GM12873 (cell line): Measurements from ENCODE around the gene SLC49A4.

Experiments used
- TF ChIP-seq, protein P1 (sequence below): IDR thresholded peaks from 2 replicates; pipeline ENCODE4 v1.5.1; 2012; ENCODE audit warnings: low read depth, mild to moderate bottlenecking, moderate library complexity, low read length, control low read depth; ENCODE audit not compliant: insufficient read depth; ENCODE audit errors: missing control alignments

SLC49A4 gene

GRCh38 chr3:122826278-122826677, 31.4 kb downstream of the SLC49A4 start:
- TF ChIP-seq, protein P1, sequence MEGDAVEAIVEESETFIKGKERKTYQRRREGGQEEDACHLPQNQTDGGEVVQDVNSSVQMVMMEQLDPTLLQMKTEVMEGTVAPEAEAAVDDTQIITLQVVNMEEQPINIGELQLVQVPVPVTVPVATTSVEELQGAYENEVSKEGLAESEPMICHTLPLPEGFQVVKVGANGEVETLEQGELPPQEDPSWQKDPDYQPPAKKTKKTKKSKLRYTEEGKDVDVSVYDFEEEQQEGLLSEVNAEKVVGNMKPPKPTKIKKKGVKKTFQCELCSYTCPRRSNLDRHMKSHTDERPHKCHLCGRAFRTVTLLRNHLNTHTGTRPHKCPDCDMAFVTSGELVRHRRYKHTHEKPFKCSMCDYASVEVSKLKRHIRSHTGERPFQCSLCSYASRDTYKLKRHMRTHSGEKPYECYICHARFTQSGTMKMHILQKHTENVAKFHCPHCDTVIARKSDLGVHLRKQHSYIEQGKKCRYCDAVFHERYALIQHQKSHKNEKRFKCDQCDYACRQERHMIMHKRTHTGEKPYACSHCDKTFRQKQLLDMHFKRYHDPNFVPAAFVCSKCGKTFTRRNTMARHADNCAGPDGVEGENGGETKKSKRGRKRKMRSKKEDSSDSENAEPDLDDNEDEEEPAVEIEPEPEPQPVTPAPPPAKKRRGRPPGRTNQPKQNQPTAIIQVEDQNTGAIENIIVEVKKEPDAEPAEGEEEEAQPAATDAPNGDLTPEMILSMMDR, result no peak

DNA sequence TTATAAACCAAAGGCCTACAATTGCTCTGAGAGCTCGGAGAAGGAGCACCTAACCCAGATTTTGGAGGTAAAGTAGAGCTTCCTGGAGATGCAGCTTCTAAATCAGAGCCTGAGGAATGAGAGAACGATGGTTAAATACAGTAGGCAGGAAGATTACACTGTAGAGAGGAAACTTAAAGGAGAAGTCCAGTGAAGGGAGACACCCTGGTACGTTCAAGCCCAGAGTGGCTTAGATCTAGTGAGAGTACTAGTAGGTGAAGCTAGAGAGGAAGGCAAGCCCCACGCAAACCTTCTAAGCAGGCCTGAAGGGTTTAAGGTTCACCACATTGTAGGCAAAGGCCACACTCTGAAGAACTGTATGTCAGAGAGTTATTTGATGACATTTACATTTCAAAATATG, 33.4 kb downstream of the SLC49A4 start:
- TF ChIP-seq, protein P1, result no peak

DNA sequence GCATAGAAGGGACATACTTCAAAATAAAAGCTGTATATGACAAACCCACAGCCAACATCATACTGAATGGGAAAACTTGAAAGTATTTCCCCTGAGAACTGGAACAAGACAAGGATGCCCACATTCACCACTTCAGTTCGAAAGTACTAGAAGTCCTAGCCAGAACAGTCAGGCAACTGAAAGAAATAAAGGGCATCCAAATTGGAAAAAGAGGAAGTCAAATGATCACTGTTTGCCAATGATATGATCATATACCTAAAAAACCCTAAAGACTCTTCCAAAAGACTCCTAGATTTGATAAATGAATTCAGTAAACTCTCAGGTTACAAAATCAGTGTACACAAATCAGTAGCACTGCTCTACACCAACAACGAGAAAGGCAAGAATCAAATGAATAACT, 40.7 kb downstream of the SLC49A4 start:
- TF ChIP-seq, protein P1, result no peak

- TF ChIP-seq, protein P1, result no peak
Measured at GRCh38 chr3:122843604-122844003, 48.7 kb downstream of the SLC49A4 start.

GRCh38 chr3:122857019-122857418, 62.1 kb downstream of the SLC49A4 start:
- TF ChIP-seq, protein P1, result no peak

DNA sequence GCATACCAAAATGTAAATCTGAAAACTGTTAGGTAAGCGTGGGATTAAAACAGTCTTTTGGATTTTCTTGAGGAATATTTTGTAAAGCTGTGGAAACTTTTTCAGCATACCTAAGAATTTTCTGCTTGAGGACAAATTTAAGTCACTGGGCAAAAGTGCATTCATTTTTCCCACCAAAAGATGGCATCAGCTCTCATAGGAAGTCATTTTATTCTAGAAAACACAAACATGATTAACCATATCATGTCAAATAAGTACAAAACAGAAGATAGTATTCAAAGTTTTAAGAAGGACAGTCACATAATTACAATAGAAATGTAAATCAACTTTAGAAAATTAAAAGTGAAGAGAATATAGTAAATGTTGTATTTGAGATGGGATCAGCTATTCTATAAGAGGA, 63.5 kb downstream of the SLC49A4 start:
- TF ChIP-seq, protein P1, result peak; percentile 31

GRCh38 chr3:122859021-122859805, 64.3 kb downstream of the SLC49A4 start:
- TF ChIP-seq, protein P1, result no peak
